SK-N-MC (cell line): ENCODE measurements around the gene NRAP.

ENCODE experiments used
- EZH2 ChIP-seq: fragments of 200-600 bp; sonication (generic); IDR thresholded peaks from one replicate; pipeline ENCODE4 v1.6.1; 2017; ENCODE audit warnings: antibody characterized with exemption
- FOXP2 ChIP-seq: optimal IDR thresholded peaks from 2 replicates; pipeline ENCODE3; 2011; ENCODE audit warnings: mild to moderate bottlenecking, moderate library complexity; ENCODE audit not compliant: insufficient read depth; ENCODE audit errors: extremely low read length, control extremely low read depth
- POLR2AphosphoS5 ChIP-seq: IDR thresholded peaks from 2 replicates; pipeline ENCODE4 v1.6.1; 2012; ENCODE audit warnings: mild to moderate bottlenecking, low read depth, low read length, borderline replicate concordance

DNA sequence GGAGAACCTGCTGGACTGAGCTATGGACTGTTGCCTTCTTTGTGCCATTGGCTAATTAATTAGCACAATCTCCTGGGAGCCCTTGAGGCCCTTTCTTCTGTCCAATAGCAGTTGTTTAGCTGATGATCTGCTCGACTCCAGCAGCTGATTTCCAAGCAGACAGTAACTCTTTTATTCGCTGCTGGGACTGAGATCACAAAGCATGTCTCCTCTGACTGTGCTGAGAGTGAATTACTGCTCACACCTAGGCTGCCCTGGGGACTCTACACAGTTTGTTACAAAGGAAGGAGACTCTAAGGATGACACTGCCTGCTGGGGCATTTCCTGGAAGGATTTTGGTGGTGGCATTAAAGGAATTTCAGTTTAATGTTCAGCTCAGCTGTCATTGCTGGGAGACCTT is 47.3 kb upstream of the NRAP start:
- TF ChIP-seq POLR2AphosphoS5 (no peak), EZH2 (no peak), FOXP2 (no peak)
